VCaP (cell line): ENCODE results near the gene EWSR1.

ENCODE experiments used
- H3K27ac ChIP-seq: fragments of 450-650 bp; 2 replicates; pipeline ENCODE4 v1.5.1; 2017
- CTCF ChIP-seq: fragments of 450-650 bp; conservative IDR thresholded peaks from 2 replicates; pipeline ENCODE4 v1.5.1; 2017; ENCODE audit warnings: mild to moderate bottlenecking, moderate library complexity

The EWSR1 gene

GRCh38 chr22:29336751-29337490 lies 68.9 kb downstream of the EWSR1 start:
- peak overlapping the region; percentile 90 for H3K27ac ChIP-seq
- no peak for TF ChIP-seq CTCF

- no peak for TF ChIP-seq CTCF
- peak overlapping the region; percentile 90 for H3K27ac ChIP-seq
These were observed 69.7 kb downstream of the EWSR1 start for GRCh38 chr22:29337631-29338284.

- no peak for TF ChIP-seq CTCF
- peak overlapping the region; percentile 90 for H3K27ac ChIP-seq
These were observed 70.3 kb downstream of the EWSR1 start for GRCh38 chr22:29338398-29338797.

GRCh38 chr22:29339381-29340235 lies 71.5 kb downstream of the EWSR1 start:
- peak overlapping the region; percentile 90 for H3K27ac ChIP-seq
- no peak for TF ChIP-seq CTCF

GRCh38 chr22:29340566-29340965 lies 72.5 kb downstream of the EWSR1 start:
- peak overlapping the region; percentile 87; the same call in 1 of the 2 replicates for H3K27ac ChIP-seq
- TF ChIP-seq CTCF = no peak

- no peak for TF ChIP-seq CTCF
- peak overlapping the region; percentile 87 for H3K27ac ChIP-seq
These were observed 73.2 kb downstream of the EWSR1 start for GRCh38 chr22:29341056-29341848.
